NCI-H2171 (cell line): ENCODE measurements around the gene PGM2L1.
"Not testable (repeated sequence)": the region's sequence is repeated elsewhere in the genome, so short reads cannot be mapped to it uniquely, and the experiment has no call there.

Experiments
- DNase-seq: peaks from one replicate; lab custom pipeline; 2025; lab: John Stamatoyannopoulos, UW

The PGM2L1 gene

GRCh38 chr11:74398244-74399159 lies at the start of gene PGM2L1:
TSS of gene PGM2L1 (minus strand) at chr11:74398433. CDS start at chr11:74398161, 272 bp downstream.
- DNase-seq: peak; percentile 72

GRCh38 chr11:74447720-74448119 lies 49.5 kb upstream of the PGM2L1 start:
- DNase-seq: no peak

- no peak for DNase-seq
These were observed 48.3 kb upstream of the PGM2L1 start for GRCh38 chr11:74446532-74446938.

- no peak for DNase-seq
These were observed 46.1 kb upstream of the PGM2L1 start for GRCh38 chr11:74444173-74444826.

- peak; percentile 72 for DNase-seq
These were observed 45.0 kb upstream of the PGM2L1 start for GRCh38 chr11:74443071-74443864.

GRCh38 chr11:74442636-74443035 lies 44.4 kb upstream of the PGM2L1 start:
- no peak for DNase-seq

- no peak for DNase-seq
These were observed 40.4 kb upstream of the PGM2L1 start for GRCh38 chr11:74438681-74439080.

- DNase-seq: no peak
These were observed 39.3 kb upstream of the PGM2L1 start for GRCh38 chr11:74437441-74438042.

- no peak for DNase-seq
These were observed 36.3 kb upstream of the PGM2L1 start for GRCh38 chr11:74434528-74434927.

- DNase-seq: no peak
These were observed 31.0 kb upstream of the PGM2L1 start for GRCh38 chr11:74429205-74429604.

- no peak for DNase-seq
These were observed 29.2 kb upstream of the PGM2L1 start for GRCh38 chr11:74427384-74427886.

GRCh38 chr11:74425100-74425499 lies 26.9 kb upstream of the PGM2L1 start:
- DNase-seq: no peak

GRCh38 chr11:74418509-74418895 lies 20.3 kb upstream of the PGM2L1 start:
- no peak for DNase-seq

GRCh38 chr11:74417860-74418508 lies 19.8 kb upstream of the PGM2L1 start:
- DNase-seq: no peak

GRCh38 chr11:74417379-74417804 lies 19.2 kb upstream of the PGM2L1 start:
- no peak for DNase-seq

GRCh38 chr11:74416974-74417373 lies 18.7 kb upstream of the PGM2L1 start:
- DNase-seq: not testable (repeated sequence)

- DNase-seq: no peak
These were observed 14.6 kb upstream of the PGM2L1 start for GRCh38 chr11:74412733-74413359.

- DNase-seq: no peak
These were observed 14.1 kb upstream of the PGM2L1 start for GRCh38 chr11:74412321-74412720.

- no peak for DNase-seq
These were observed 11.4 kb upstream of the PGM2L1 start for GRCh38 chr11:74409633-74410032.

GRCh38 chr11:74403607-74404321 lies 5.5 kb upstream of the PGM2L1 start:
- no peak for DNase-seq
